H1 (cell line): ENCODE results near the gene EVX2. TPM values are rescaled to one million over a fixed set of nuclear protein-coding genes. Genes with fewer than 3 reads are reported as not detected.

Experiments
- EP300 ChIP-seq, 2 experiments: IDR thresholded peaks; 1 replicate in 1 of 2; 2 replicates in 1 of 2; pipeline ENCODE4 v1.6.1; 2011 to 2012; ENCODE audit warnings: low read depth in 2 of 2, low read length in 2 of 2, mild to moderate bottlenecking in 2 of 2, borderline replicate concordance in 1 of 2, inconsistent platforms in 1 of 2, moderate library complexity in 1 of 2
- HDAC2 ChIP-seq, 2 experiments: fragments of 300-600 bp in 1 of 2; sonication (generic) in 1 of 2; IDR thresholded peaks; 2 replicates each; pipeline ENCODE4 v1.6.1; 2011 to 2012; ENCODE audit warnings: low read depth in 2 of 2, low read length in 2 of 2, mild to moderate bottlenecking in 2 of 2, moderate library complexity in 2 of 2, borderline replicate concordance in 1 of 2, inconsistent platforms in 1 of 2
- HDAC6 ChIP-seq: IDR thresholded peaks from one replicate; pipeline ENCODE4 v1.7.1; 2012; ENCODE audit warnings: low read depth, mild to moderate bottlenecking, inconsistent platforms, low read length, moderate library complexity
- SIN3A ChIP-seq, 2 experiments: IDR thresholded peaks in 1 of 2; conservative IDR thresholded peaks in 1 of 2; 2 replicates each; pipeline ENCODE4 v1.6.1; 2011 to 2012; ENCODE audit warnings: low read length in 2 of 2, improper control_type of control experiment in 1 of 2, low read depth in 1 of 2, mild to moderate bottlenecking in 1 of 2
- SP2 ChIP-seq: IDR thresholded peaks from 2 replicates; pipeline ENCODE4 v1.6.1; 2012; ENCODE audit warnings: mild to moderate bottlenecking, low read length, inconsistent platforms
- SRF ChIP-seq: IDR thresholded peaks from 2 replicates; pipeline ENCODE4 v1.6.1; 2011; ENCODE audit warnings: mild to moderate bottlenecking, low read depth, low read length, moderate library complexity
- TAF1 ChIP-seq: IDR thresholded peaks from 2 replicates; pipeline ENCODE4 v1.6.1; 2011; ENCODE audit warnings: mild to moderate bottlenecking, low read depth, low read length
- TBP ChIP-seq: IDR thresholded peaks from 2 replicates; pipeline ENCODE4 v1.6.1; 2011; ENCODE audit warnings: low read depth, low read length, improper control_type of control experiment
- polyA plus RNA-seq, 7 experiments: library from polyadenylated mRNA; depleted of rRNA in 3 of 7; stranded (reverse) in 5 of 7; unstranded in 2 of 7; fragments of >200 nt in 5 of 7; fragments of 200-250 nt in 2 of 7; gene quantifications; 1 replicate in 5 of 7; 2 replicates in 1 of 7; 4 replicates in 1 of 7; pipeline versions ENCODE4 v1.2.1 to v1.2.3, GENCODE V29; 2011 to 2013; ENCODE audit warnings: missing spikeins in 2 of 7, mixed read lengths in 2 of 7
- total RNA-seq: library from RNA; stranded (reverse); fragmentation: NEBNext Ultra II Directional; extraction: Animal tissue kit (Norgen Biotek cat#: 25700); gene quantifications from 2 replicates; pipeline ENCODE4 v1.2.1, GENCODE V29; 2021
- TF ChIP-seq, protein P1 (sequence below): fragments of 300-600 bp; sonication (generic); IDR thresholded peaks from 2 replicates; pipeline ENCODE4 v1.7.1; 2012; ENCODE audit warnings: low read length, moderate library complexity, mild to moderate bottlenecking, inconsistent platforms; ENCODE audit not compliant: insufficient replicate concordance

EVX2 gene
- total and polyA plus RNA-seq, 2 of the 8 experiments (the other 6 are each of a cell fraction or from before 2014, with no cell fraction given) = not detected

DNA sequence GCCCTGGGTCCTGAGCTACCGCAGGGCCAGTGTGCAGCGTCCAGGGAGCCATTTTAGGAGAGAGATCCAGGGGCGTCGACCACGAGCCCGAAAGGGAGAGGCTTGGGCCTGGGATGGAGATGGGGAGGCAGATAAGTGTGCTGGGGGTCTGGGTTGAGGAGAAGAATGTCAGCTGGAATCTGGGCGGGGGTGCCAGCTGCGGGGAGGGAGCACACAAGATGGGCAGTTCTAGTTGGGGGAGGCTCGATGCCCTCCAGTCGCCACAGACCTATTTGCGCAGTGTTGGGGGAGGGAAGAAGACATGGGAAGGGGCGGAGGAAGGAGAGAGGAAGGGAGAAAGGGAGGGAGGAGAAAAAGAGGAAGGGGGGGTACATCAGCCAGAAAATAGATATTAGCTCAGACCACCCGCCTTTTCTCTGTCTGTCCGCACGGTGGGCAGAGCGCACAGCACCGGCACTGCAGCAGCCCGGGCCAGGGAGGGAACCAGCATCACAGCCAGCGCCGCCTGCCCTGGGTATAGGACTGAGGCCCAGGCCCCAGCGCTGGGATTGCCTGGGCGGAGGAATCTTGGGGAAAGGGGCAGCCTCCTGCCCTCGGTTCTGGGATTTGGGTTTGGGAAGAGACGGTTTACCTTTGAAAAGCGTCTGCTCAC lies 21.4 kb upstream of the EVX2 start (continued):
- TF ChIP-seq, protein P1, sequence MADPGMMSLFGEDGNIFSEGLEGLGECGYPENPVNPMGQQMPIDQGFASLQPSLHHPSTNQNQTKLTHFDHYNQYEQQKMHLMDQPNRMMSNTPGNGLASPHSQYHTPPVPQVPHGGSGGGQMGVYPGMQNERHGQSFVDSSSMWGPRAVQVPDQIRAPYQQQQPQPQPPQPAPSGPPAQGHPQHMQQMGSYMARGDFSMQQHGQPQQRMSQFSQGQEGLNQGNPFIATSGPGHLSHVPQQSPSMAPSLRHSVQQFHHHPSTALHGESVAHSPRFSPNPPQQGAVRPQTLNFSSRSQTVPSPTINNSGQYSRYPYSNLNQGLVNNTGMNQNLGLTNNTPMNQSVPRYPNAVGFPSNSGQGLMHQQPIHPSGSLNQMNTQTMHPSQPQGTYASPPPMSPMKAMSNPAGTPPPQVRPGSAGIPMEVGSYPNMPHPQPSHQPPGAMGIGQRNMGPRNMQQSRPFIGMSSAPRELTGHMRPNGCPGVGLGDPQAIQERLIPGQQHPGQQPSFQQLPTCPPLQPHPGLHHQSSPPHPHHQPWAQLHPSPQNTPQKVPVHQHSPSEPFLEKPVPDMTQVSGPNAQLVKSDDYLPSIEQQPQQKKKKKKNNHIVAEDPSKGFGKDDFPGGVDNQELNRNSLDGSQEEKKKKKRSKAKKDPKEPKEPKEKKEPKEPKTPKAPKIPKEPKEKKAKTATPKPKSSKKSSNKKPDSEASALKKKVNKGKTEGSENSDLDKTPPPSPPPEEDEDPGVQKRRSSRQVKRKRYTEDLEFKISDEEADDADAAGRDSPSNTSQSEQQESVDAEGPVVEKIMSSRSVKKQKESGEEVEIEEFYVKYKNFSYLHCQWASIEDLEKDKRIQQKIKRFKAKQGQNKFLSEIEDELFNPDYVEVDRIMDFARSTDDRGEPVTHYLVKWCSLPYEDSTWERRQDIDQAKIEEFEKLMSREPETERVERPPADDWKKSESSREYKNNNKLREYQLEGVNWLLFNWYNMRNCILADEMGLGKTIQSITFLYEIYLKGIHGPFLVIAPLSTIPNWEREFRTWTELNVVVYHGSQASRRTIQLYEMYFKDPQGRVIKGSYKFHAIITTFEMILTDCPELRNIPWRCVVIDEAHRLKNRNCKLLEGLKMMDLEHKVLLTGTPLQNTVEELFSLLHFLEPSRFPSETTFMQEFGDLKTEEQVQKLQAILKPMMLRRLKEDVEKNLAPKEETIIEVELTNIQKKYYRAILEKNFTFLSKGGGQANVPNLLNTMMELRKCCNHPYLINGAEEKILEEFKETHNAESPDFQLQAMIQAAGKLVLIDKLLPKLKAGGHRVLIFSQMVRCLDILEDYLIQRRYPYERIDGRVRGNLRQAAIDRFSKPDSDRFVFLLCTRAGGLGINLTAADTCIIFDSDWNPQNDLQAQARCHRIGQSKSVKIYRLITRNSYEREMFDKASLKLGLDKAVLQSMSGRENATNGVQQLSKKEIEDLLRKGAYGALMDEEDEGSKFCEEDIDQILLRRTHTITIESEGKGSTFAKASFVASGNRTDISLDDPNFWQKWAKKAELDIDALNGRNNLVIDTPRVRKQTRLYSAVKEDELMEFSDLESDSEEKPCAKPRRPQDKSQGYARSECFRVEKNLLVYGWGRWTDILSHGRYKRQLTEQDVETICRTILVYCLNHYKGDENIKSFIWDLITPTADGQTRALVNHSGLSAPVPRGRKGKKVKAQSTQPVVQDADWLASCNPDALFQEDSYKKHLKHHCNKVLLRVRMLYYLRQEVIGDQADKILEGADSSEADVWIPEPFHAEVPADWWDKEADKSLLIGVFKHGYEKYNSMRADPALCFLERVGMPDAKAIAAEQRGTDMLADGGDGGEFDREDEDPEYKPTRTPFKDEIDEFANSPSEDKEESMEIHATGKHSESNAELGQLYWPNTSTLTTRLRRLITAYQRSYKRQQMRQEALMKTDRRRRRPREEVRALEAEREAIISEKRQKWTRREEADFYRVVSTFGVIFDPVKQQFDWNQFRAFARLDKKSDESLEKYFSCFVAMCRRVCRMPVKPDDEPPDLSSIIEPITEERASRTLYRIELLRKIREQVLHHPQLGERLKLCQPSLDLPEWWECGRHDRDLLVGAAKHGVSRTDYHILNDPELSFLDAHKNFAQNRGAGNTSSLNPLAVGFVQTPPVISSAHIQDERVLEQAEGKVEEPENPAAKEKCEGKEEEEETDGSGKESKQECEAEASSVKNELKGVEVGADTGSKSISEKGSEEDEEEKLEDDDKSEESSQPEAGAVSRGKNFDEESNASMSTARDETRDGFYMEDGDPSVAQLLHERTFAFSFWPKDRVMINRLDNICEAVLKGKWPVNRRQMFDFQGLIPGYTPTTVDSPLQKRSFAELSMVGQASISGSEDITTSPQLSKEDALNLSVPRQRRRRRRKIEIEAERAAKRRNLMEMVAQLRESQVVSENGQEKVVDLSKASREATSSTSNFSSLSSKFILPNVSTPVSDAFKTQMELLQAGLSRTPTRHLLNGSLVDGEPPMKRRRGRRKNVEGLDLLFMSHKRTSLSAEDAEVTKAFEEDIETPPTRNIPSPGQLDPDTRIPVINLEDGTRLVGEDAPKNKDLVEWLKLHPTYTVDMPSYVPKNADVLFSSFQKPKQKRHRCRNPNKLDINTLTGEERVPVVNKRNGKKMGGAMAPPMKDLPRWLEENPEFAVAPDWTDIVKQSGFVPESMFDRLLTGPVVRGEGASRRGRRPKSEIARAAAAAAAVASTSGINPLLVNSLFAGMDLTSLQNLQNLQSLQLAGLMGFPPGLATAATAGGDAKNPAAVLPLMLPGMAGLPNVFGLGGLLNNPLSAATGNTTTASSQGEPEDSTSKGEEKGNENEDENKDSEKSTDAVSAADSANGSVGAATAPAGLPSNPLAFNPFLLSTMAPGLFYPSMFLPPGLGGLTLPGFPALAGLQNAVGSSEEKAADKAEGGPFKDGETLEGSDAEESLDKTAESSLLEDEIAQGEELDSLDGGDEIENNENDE = no peak
- TF ChIP-seq EP300 (IDR thresholded peaks at IDR 0.05; ENCODE audit: borderline replicate concordance in 1 of 2, low read depth in 2 of 2, low read length in 2 of 2) (no peak), SP2 (no peak), HDAC6 (no peak), SRF (no peak), TAF1 (no peak), SIN3A (conservative IDR thresholded peaks at IDR 0.05 in 1 of 2, IDR thresholded peaks at IDR 0.05 in 1 of 2; ENCODE audit: low read depth in 1 of 2, low read length in 2 of 2) (no peak), HDAC2 (IDR thresholded peaks at IDR 0.05; ENCODE audit: borderline replicate concordance in 1 of 2, low read depth in 2 of 2, low read length in 2 of 2) (no peak), TBP (no peak)
